ENCODE data around the gene RNF112.
"Not testable (repeated sequence)": the region's sequence is repeated elsewhere in the genome, so short reads cannot be mapped to it uniquely, and the experiment has no call there.

Gene RNF112

GRCh38 chr17:19442731-19443130, 31.7 kb downstream of the RNF112 start:
- Histone ChIP-seq H3K9me3 (ENCODE audit: control insufficient read depth, insufficient read depth, low read depth, low read length) (no peaks in the 10 kb centered on the region; the same call in 1 of the 2 replicates), H3K4me1 (ENCODE audit: control insufficient read depth, insufficient read depth, low read length) (no peaks in the 10 kb centered on the region), H3K27ac (ENCODE audit: extremely low read depth, low read depth, low read length) (no peak overlapping the region), H3K4me3 (ENCODE audit: low read depth, low read length) (no peak overlapping the region), H3K36me3 (ENCODE audit: control insufficient read depth in 2 of 2, insufficient read depth in 1 of 2, low read length in 2 of 2) (no peaks in the 10 kb centered on the region)
- TF ChIP-seq ZNF658 (tag by site-specific recombination; IDR thresholded peaks at IDR 0.05) (no peak), ZSCAN30 (tag by site-specific recombination; IDR thresholded peaks at IDR 0.05) (no peak), KLF8 (tag by site-specific recombination; IDR thresholded peaks at IDR 0.05) (no peak), RBAK (tag by site-specific recombination; IDR thresholded peaks at IDR 0.05) (no peak), ZNF133 (tag by site-specific recombination; IDR thresholded peaks at IDR 0.05) (no peak), ZBTB8A (tag by site-specific recombination; IDR thresholded peaks at IDR 0.05) (no peak), YY2 (tag by site-specific recombination; IDR thresholded peaks at IDR 0.05) (no peak), OVOL3 (tag by site-specific recombination; IDR thresholded peaks at IDR 0.05) (no peak), BCL11A (tag by site-specific recombination; IDR thresholded peaks at IDR 0.05; ENCODE audit: low read depth) (no peak), ZNF830 (tag by site-specific recombination; IDR thresholded peaks at IDR 0.05; ENCODE audit: low read depth) (no peak)
- POLR2A ChIA-PET = interaction anchor here (0.9 kb wide), 1 partner anchor 65 kb away, joined by 3 read pairs; the partner anchor contains the start of gene MAPK7
- CTCF ChIA-PET = interaction anchor here (0.7 to 1.7 kb wide), 3 partner anchors 9 to 491 kb away, joined by 3 to 8 read pairs (median 4); partner anchors contain the start of gene B9D1

- no peak for TF ChIP-seq ZBTB1 (tag by site-specific recombination; IDR thresholded peaks at IDR 0.05)
- TF ChIP-seq ZIC2 (tag by site-specific recombination; IDR thresholded peaks at IDR 0.05) = no peak
- TF ChIP-seq ZBTB8A (tag by site-specific recombination; IDR thresholded peaks at IDR 0.05) = no peak
- peak; percentile 74 for TF ChIP-seq SETDB1 (IDR thresholded peaks at IDR 0.05; ENCODE audit: insufficient read length, low read length)
- TF ChIP-seq ZNF529 (tag by site-specific recombination; IDR thresholded peaks at IDR 0.05; ENCODE audit: insufficient replicate concordance) = no peak
- ChIA-PET CTCF (interaction anchor here (0.6 to 1.7 kb wide), 5 partner anchors 8 to 491 kb away, joined by 3 to 8 read pairs (median 4); partner anchors contain the start of gene B9D1), POLR2A (interaction anchor here (0.9 kb wide), 1 partner anchor 65 kb away, joined by 3 read pairs; the partner anchor contains the start of gene MAPK7)
- Histone ChIP-seq H3K4me1 (ENCODE audit: control insufficient read depth, insufficient read depth, low read length) (no peaks in the 10 kb centered on the region), H3K4me3 (ENCODE audit: low read depth, low read length) (no peak overlapping the region), H3K9me3 (ENCODE audit: control insufficient read depth, insufficient read depth, low read depth, low read length) (no peaks in the 10 kb centered on the region; the same call in 1 of the 2 replicates), H3K27ac (ENCODE audit: extremely low read depth, low read depth, low read length) (no peak overlapping the region), H3K36me3 (ENCODE audit: control insufficient read depth in 2 of 2, insufficient read depth in 1 of 2, low read length in 2 of 2) (no peaks in the 10 kb centered on the region)
These were observed 32.1 kb downstream of the RNF112 start for GRCh38 chr17:19443148-19443547.

- ChIA-PET POLR2A (no interaction called here), CTCF (interaction anchor here (0.8 to 5.6 kb wide), 3 partner anchors 34 to 321 kb away, joined by 3 to 156 read pairs (median 4); partner anchors contain the start of genes B9D1 and RNF112)
- no peak overlapping the region for H3K27ac ChIP-seq (ENCODE audit: extremely low read depth, low read depth, low read length)
- H3K9me3 ChIP-seq (ENCODE audit: control insufficient read depth, insufficient read depth, low read depth, low read length) = no peaks in the 10 kb centered on the region; the same call in 1 of the 2 replicates
- peak; percentile 93 for TF ChIP-seq SETDB1 (IDR thresholded peaks at IDR 0.05; ENCODE audit: insufficient read length, low read length)
- no peak for TF ChIP-seq ZNF155 (tag by site-specific recombination; IDR thresholded peaks at IDR 0.05)
- no peak for TF ChIP-seq ZNF449 (tag by site-specific recombination; IDR thresholded peaks at IDR 0.05)
- peaks cover 8% of the 10 kb centered on the region for H3K4me1 ChIP-seq (ENCODE audit: control insufficient read depth, insufficient read depth, low read length)
- no peak overlapping the region for H3K4me3 ChIP-seq (ENCODE audit: low read depth, low read length)
- H3K36me3 ChIP-seq (ENCODE audit: control insufficient read depth in 2 of 2, insufficient read depth in 1 of 2, low read length in 2 of 2) = no peaks in the 10 kb centered on the region
These were observed 34.1 kb downstream of the RNF112 start for GRCh38 chr17:19445105-19445504.

GRCh38 chr17:19446577-19446976, 35.5 kb downstream of the RNF112 start:
- not testable (repeated sequence) for H3K4me3 ChIP-seq (ENCODE audit: low read depth, low read length); H3K36me3 ChIP-seq (ENCODE audit: control insufficient read depth in 2 of 2, insufficient read depth in 1 of 2, low read length in 2 of 2); H3K4me1 ChIP-seq (ENCODE audit: control insufficient read depth, insufficient read depth, low read length); H3K9me3 ChIP-seq (ENCODE audit: control insufficient read depth, insufficient read depth, low read depth, low read length); H3K27ac ChIP-seq (ENCODE audit: extremely low read depth, low read depth, low read length)
- ChIA-PET CTCF (interaction anchor here (0.6 to 5.6 kb wide), 21 partner anchors 11 to 507 kb away, joined by 3 to 156 read pairs (median 4); partner anchors contain the start of genes B9D1 and MAPK7), POLR2A (interaction anchor here (1.0 to 2.8 kb wide), 2 partner anchors 69 to 84 kb away, joined by 7 to 12 read pairs; partner anchors contain the start of genes B9D1 and MAPK7)

Measured in HEK293 (cell line).